Measurements from ENCODE around the gene TPCN2.

Gene TPCN2

GRCh38 chr11:69060806-69061712 lies 12.3 kb downstream of the TPCN2 start:
- Histone ChIP-seq H3K4me1 (ENCODE audit: control insufficient read depth, insufficient read depth, low read length) (no peaks in the 10 kb centered on the region), H3K9ac (ENCODE audit: low read length) (no peak overlapping the region), H3K9me3 (ENCODE audit: control insufficient read depth, insufficient read depth, low read depth, low read length) (no peaks in the 10 kb centered on the region), H3K36me3 (ENCODE audit: control insufficient read depth, insufficient read depth, low read length) (peaks cover 77% of the 10 kb centered on the region), H3K4me3 (ENCODE audit: low read depth, low read length) (no peak overlapping the region), H3K27ac (ENCODE audit: low read depth, low read length) (no peak overlapping the region), H3K27me3 (ENCODE audit: control insufficient read depth, insufficient read depth, low read length) (no peaks in the 10 kb centered on the region)

DNA sequence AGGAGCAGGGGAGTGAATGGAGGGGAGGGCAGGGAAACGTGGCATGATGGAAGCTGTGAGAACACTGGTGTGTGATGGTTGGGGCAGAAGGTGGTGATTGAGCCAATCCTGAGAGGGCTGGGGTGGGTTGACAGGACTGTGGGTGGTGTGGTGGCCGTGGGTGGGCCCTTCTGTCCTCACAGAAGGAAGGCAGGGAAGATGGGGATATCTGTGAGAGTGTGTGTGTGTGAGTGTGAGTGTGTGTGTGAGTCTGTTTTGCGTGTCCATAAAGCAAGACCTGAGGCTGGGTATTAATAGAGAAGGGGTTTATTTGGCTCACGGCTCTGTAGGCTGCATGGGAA lies 13.0 kb downstream of the TPCN2 start:
- H3K9me3 ChIP-seq (ENCODE audit: control insufficient read depth, insufficient read depth, low read depth, low read length), result no peaks in the 10 kb centered on the region
- H3K36me3 ChIP-seq (ENCODE audit: control insufficient read depth, insufficient read depth, low read length), result peaks cover 76% of the 10 kb centered on the region
- no peak overlapping the region for H3K27ac ChIP-seq (ENCODE audit: low read depth, low read length)

GRCh38 chr11:69062169-69062855 lies 13.6 kb downstream of the TPCN2 start:
- Histone ChIP-seq H3K27me3 (ENCODE audit: control insufficient read depth, insufficient read depth, low read length) (no peaks in the 10 kb centered on the region), H3K9ac (ENCODE audit: low read length) (no peak overlapping the region), H3K4me1 (ENCODE audit: control insufficient read depth, insufficient read depth, low read length) (no peaks in the 10 kb centered on the region), H3K9me3 (ENCODE audit: control insufficient read depth, insufficient read depth, low read depth, low read length) (no peaks in the 10 kb centered on the region), H3K36me3 (ENCODE audit: control insufficient read depth, insufficient read depth, low read length) (peaks cover 73% of the 10 kb centered on the region), H3K4me3 (ENCODE audit: low read depth, low read length) (no peak overlapping the region), H3K27ac (ENCODE audit: low read depth, low read length) (no peak overlapping the region)

More for the DNA sequence above, 13.0 kb downstream of the TPCN2 start:
- H3K4me3 ChIP-seq (ENCODE audit: low read depth, low read length), result no peak overlapping the region
- no peaks in the 10 kb centered on the region for H3K4me1 ChIP-seq (ENCODE audit: control insufficient read depth, insufficient read depth, low read length)
- H3K9ac ChIP-seq (ENCODE audit: low read length), result no peak overlapping the region
- no peaks in the 10 kb centered on the region for H3K27me3 ChIP-seq (ENCODE audit: control insufficient read depth, insufficient read depth, low read length)

DNA sequence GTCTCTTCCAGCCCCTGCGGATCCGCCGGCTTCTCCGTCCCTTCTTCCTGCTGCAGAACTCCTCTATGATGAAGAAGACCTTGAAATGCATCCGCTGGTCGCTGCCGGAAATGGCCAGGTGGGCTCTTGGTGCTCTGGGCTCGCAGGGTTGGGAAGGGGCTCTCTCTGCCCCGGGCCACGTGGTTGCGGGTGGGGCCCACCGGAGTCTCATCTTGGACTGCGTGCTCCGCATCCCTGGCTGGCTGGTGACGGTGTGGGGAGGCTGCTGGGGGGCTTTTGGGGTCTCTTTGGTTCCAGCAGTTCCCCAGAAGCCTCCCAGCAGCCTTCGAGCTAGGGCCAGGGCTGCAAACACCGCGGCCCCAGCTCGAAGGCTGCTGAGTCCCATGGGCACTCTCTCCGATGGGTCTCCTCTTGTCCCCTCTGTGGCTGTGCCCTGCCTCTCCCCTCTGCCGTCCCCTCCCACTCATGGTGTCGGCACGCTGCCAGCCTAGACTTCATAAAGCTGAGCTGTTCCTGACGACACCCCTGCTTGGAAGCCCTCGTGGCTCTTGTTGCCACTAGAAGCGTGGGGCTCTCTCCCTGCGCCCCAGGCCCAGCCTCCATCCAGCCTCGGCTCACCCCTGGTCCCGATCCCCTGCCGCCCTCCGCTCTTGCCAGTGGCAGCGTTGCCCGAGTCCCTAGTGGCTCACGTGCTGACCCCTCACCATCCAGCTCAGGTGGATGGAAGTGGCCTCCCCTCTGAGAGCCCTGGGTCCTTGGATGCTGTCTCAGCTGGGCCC lies 14.3 kb downstream of the TPCN2 start:
- Histone ChIP-seq H3K36me3 (ENCODE audit: control insufficient read depth, insufficient read depth, low read length) (peaks cover 72% of the 10 kb centered on the region), H3K9ac (ENCODE audit: low read length) (no peak overlapping the region), H3K4me3 (ENCODE audit: low read depth, low read length) (no peak overlapping the region), H3K4me1 (ENCODE audit: control insufficient read depth, insufficient read depth, low read length) (no peaks in the 10 kb centered on the region), H3K9me3 (ENCODE audit: control insufficient read depth, insufficient read depth, low read depth, low read length) (no peaks in the 10 kb centered on the region), H3K27ac (ENCODE audit: low read depth, low read length) (no peak overlapping the region), H3K27me3 (ENCODE audit: control insufficient read depth, insufficient read depth, low read length) (no peaks in the 10 kb centered on the region)

DNA sequence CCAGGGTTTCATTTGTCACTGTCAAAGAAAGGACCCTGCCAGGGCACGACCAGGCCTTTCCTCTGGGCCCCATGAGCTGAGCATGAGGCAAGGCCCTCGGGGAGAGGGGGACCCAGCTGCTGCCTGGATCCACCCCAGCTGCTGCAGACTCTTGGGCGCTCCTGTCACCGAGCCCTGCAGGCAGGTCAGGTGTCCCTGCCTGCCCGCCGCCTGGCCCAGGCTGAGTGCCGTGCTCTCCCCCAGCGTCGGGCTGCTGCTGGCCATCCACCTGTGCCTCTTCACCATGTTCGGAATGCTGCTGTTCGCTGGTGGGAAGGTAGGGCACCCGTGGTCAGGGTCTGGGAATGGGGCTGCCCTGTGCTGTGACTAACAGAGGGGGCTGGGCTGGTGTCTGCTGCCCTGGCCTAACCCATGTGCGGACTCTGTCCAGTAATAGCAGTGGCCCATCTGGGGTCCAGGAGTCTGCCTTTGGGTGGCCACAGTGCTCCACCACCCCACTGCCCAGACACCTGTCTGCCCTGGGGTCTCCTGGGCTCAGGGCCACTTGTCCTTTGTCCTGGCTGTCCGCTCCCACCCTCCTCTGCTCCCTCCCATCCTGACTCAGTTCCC lies 15.0 kb downstream of the TPCN2 start:
- H3K9ac ChIP-seq (ENCODE audit: low read length), result no peak overlapping the region
- no peaks in the 10 kb centered on the region for H3K4me1 ChIP-seq (ENCODE audit: control insufficient read depth, insufficient read depth, low read length)
- H3K36me3 ChIP-seq (ENCODE audit: control insufficient read depth, insufficient read depth, low read length), result peaks cover 66% of the 10 kb centered on the region
- no peak overlapping the region for H3K27ac ChIP-seq (ENCODE audit: low read depth, low read length)
- H3K4me3 ChIP-seq (ENCODE audit: low read depth, low read length), result no peak overlapping the region
- no peaks in the 10 kb centered on the region for H3K9me3 ChIP-seq (ENCODE audit: control insufficient read depth, insufficient read depth, low read depth, low read length)
- H3K27me3 ChIP-seq (ENCODE audit: control insufficient read depth, insufficient read depth, low read length), result no peaks in the 10 kb centered on the region

- Histone ChIP-seq H3K4me1 (ENCODE audit: control insufficient read depth, insufficient read depth, low read length) (no peaks in the 10 kb centered on the region), H3K27ac (ENCODE audit: low read depth, low read length) (no peak overlapping the region), H3K4me3 (ENCODE audit: low read depth, low read length) (no peak overlapping the region)
These were observed 15.7 kb downstream of the TPCN2 start for GRCh38 chr11:69064394-69064957.

GRCh38 chr11:69065147-69065710 lies 16.5 kb downstream of the TPCN2 start:
- Histone ChIP-seq H3K36me3 (ENCODE audit: control insufficient read depth, insufficient read depth, low read length) (peaks cover 59% of the 10 kb centered on the region), H3K27ac (ENCODE audit: low read depth, low read length) (no peak overlapping the region), H3K27me3 (ENCODE audit: control insufficient read depth, insufficient read depth, low read length) (no peaks in the 10 kb centered on the region), H3K4me1 (ENCODE audit: control insufficient read depth, insufficient read depth, low read length) (no peaks in the 10 kb centered on the region), H3K9ac (ENCODE audit: low read length) (no peak overlapping the region), H3K9me3 (ENCODE audit: control insufficient read depth, insufficient read depth, low read depth, low read length) (no peaks in the 10 kb centered on the region), H3K4me3 (ENCODE audit: low read depth, low read length) (no peak overlapping the region)

More at GRCh38 chr11:69064394-69064957, 15.7 kb downstream of the TPCN2 start:
- peaks cover 63% of the 10 kb centered on the region for H3K36me3 ChIP-seq (ENCODE audit: control insufficient read depth, insufficient read depth, low read length)
- no peaks in the 10 kb centered on the region for H3K27me3 ChIP-seq (ENCODE audit: control insufficient read depth, insufficient read depth, low read length)
- no peaks in the 10 kb centered on the region for H3K9me3 ChIP-seq (ENCODE audit: control insufficient read depth, insufficient read depth, low read depth, low read length)
- no peak overlapping the region for H3K9ac ChIP-seq (ENCODE audit: low read length)

- no peaks in the 10 kb centered on the region for H3K27me3 ChIP-seq (ENCODE audit: control insufficient read depth, insufficient read depth, low read length)
- no peaks in the 10 kb centered on the region for H3K4me1 ChIP-seq (ENCODE audit: control insufficient read depth, insufficient read depth, low read length)
- H3K36me3 ChIP-seq (ENCODE audit: control insufficient read depth, insufficient read depth, low read length), result peaks cover 60% of the 10 kb centered on the region
- no peaks in the 10 kb centered on the region for H3K9me3 ChIP-seq (ENCODE audit: control insufficient read depth, insufficient read depth, low read depth, low read length)
- H3K9ac ChIP-seq (ENCODE audit: low read length), result no peak overlapping the region
- H3K27ac ChIP-seq (ENCODE audit: low read depth, low read length), result no peak overlapping the region
- H3K4me3 ChIP-seq (ENCODE audit: low read depth, low read length), result no peak overlapping the region
These were observed 17.7 kb downstream of the TPCN2 start for GRCh38 chr11:69066122-69067112.

- no peaks in the 10 kb centered on the region for H3K9me3 ChIP-seq (ENCODE audit: control insufficient read depth, insufficient read depth, low read depth, low read length)
- H3K27me3 ChIP-seq (ENCODE audit: control insufficient read depth, insufficient read depth, low read length), result no peaks in the 10 kb centered on the region
- H3K4me1 ChIP-seq (ENCODE audit: control insufficient read depth, insufficient read depth, low read length), result no peaks in the 10 kb centered on the region
- no peak overlapping the region for H3K9ac ChIP-seq (ENCODE audit: low read length)
- no peak overlapping the region for H3K27ac ChIP-seq (ENCODE audit: low read depth, low read length)
- H3K36me3 ChIP-seq (ENCODE audit: control insufficient read depth, insufficient read depth, low read length), result peaks cover 63% of the 10 kb centered on the region
- no peak overlapping the region for H3K4me3 ChIP-seq (ENCODE audit: low read depth, low read length)
These were observed 18.5 kb downstream of the TPCN2 start for GRCh38 chr11:69067200-69067599.
